T-helper 1 cell treated with Interleukin-12 subunit alpha and Interleukin-12 subunit beta and Interleukin-4 antibody, amounts not matched to agents 30 ng/mL and 1 ng/mL, for 36 hours (primary cell): ENCODE results near the gene CDH23. TPM values are rescaled to one million over a fixed set of nuclear protein-coding genes. Genes with fewer than 3 reads are reported as not detected.

Source experiments
- intact Hi-C: fragments of 100-400 bp; cut with micrococcal nuclease; formaldehyde crosslinking; loops from one replicate; pipeline ENCODE4 v1.15.1; 2024
- total RNA-seq: library from RNA; stranded (reverse); gene quantifications from 2 replicates; pipeline ENCODE4 v1.2.3, GENCODE V29; 2022

Gene CDH23
- total RNA-seq, 1 donor from 2014 or later: 1.3 TPM

DNA sequence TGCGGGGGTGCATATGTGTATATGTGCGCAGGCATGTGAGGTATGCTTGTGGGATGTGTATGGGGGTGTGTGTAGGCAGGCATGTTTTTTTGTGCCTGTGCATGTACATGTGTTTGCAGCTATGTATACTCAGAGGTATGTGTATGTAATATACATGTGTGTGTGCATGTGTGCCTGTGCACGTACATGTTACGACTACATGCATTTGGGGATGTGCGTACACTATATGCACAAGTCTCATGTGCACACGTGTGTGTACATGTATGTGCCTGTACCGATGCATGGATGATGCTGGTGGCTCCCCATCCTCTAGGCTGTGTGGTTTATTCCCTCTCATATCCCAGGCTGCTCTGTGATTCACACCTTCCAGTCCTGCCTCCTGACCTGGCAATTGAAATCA is 253.7 kb downstream of the CDH23 start:
- intact Hi-C loops: no loop called here

DNA sequence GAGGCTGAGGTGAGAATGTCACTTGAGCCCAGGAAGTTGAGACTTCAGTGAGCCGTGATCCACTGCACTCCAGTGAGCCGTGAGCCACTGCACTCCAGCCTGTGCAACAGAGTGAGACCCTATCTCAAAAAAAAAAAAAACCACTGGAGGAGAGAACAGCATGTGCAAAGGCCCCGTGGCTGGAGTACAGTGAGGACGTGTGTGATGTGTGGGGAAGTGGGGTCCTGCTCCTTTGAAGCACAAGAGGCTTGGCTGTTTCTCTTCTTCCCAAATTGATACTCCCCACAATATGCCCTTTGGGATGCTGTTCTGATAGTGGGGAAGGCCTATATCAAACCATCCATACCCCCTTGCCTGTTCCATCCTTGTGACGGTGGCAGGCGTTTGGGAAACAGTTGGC is 254.7 kb downstream of the CDH23 start:
- intact Hi-C loops: no loop called here

DNA sequence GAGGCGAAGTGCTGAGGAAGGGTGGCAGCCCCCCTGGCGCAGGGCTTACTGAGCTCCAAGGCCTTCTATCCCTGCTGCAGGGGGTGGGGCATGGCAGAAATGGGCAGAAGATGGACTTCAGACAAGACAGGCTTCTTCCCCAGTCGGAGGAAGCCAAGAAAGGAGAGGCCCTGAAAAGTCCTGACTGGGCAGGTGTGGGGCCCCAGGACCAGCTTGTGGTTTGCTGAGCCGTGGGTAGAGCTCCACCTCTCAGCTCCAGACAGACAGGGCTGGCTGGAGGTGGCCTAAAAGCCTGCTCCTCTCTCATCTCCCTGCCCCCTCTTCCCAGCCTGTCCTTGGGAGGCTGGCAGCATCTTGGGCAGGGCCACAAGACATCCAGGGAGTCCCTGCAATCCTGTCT is 255.2 kb downstream of the CDH23 start:
- intact Hi-C loops: no loop called here

DNA sequence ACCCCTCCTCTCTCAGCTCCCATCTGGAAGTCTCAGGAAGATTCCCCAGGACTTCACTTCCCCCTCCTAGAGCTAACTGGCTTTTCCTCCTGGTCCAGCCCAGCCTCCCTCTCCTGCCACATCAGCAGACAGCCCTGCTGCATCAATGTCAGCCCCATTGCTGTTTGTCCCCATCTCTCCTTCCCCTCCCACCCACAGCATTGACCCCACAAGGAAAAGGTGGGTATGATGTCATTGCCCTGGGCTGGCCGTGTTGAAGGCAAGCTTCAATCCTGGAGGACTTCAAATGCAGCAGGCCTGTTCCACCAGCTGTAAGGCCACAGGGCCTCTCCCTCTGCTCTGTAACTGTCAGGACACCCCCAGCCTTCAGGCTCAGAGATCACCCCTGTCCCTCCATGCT is 256.3 kb downstream of the CDH23 start:
- intact Hi-C loops: no loop called here

DNA sequence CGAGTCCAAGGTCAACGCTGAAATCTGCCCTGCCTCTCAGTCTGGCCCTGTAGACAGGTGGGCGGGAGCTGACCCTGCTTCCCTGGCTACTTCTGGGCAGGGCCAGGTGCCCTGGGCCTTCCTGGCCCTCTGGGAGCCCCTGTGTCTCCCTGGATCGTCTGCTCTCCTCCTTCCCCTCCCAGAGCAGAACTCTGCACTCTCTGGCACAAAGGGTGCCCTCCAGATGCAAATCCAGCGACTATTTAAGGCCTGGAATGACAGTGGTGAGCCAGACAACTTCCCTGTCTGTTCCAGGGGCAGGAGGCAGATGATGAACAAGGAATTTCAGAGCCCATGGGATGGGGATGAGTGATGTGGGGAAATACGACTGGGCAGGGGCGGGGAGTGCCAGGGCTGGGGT is 259.5 kb downstream of the CDH23 start:
- intact Hi-C loops: no loop called here

DNA sequence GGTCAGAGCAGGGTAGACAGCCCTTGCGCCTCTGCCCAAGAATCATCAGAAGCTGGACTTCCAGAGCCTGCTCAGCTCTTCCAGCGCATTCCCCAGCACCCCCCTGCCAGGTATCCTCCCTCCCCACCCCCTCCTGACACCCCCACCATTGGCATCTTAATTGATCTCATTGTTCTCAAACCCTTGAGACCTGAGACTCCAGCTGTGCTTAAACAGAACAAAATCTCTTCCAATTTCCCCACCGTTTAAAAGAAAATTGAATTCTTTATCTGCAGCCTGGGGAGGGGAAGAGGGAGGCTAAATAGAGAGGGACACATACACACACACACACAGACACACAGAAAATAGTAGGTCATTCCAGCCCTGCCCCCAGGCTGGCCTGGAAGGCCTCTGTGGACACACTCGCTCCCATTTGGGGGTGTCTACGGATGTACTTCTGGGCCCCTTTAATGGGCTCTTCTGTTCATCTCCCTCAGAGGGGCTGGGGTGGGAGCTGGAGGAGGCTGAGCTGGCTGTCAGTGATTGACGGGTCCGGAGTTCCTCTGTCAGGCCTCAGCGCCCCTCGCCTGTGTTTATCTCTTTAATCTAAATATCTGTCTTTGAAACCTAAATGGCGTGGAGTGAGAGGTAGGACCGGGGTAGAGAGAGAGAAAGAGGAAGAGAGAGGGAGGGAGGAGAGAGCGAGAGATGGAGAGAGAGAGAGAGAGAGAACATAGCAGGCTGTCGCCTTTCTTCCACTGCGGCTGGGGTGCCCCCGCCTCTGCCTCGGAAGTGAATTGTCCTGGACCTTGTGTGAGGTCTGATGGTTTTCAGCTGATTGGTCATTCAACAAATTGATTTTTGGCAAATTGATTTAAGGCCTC is 261.1 kb downstream of the CDH23 start:
- intact Hi-C loops: no loop called here

DNA sequence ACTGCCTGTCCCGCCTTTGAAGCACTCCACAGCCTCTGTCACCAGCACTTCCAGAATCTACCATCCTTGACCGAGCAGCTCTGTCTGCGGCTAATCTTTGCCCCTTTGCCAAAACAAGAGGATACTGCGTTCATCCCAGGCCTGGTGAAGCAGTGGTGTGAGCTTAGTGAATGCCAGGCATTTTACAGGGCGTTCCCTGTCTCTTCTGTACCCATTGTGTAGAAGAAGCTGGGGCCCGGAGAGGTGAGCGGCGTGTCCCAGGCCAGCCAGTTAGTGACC is 261.7 kb downstream of the CDH23 start:
- intact Hi-C loops: no loop called here

DNA sequence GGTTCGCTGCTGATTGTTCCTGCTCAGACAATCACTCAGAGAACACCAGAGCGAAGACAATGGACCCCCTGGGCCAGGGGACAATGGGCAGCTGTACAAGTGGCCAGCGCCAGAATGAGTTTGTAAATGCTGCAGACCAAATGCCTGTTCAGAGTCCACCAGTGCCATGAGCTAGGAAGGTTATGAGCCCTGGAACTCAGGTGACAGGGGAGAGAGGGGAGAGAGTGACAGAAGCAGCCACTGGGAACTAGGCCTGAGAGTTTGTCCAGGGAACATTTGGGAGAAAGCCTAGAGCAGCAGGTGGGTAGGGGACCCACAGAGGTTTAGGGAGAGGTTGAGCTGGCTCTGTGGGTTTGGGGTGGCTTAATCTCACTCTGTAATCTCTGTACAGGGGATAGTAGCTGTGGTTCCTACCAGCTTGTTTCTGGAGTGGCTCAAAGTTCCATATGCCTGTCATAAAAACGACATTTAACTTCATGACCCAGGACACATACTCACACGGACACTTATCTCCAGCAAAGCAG is 262.5 kb downstream of the CDH23 start:
- intact Hi-C loops: no loop called here

DNA sequence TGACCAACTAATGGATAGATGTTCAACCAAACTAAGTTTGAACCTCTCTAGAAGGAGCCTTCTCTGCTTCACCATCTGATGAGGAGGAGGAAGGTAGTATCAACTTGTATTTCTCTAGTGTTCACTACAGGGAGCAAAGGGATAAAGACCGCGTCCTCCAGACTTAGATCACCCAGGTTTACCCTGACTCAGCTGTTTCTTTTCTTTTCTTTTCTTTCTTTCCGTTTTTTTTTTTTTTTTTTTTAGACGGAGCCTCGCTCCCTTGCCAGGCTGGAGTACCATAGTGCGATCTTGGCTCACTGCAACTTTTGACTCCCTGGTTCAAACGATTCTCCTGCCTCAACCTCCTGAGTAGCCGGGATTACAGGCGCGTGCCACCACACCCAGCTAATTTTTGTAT is 263.0 kb downstream of the CDH23 start:
- intact Hi-C loops: no loop called here

DNA sequence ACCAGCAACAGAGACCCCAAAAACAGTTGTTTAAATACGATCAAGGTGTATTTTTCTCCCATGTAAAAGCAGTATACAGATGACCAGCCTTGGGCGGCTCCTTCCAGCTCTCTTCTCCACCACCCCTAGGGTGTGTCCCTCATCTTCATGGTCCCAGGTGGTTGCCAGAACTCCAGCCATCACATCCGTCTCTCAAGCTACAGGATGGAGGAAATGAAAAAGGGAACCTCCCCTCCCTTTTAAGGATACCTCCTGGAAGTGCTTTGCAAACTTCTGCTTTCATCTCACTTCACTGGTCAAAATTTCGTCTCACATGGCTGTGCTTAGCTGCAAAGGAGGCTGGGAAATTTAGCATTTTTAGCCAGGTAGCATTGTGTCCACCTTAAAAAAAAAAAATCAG is 263.6 kb downstream of the CDH23 start:
- intact Hi-C loops: no loop called here

DNA sequence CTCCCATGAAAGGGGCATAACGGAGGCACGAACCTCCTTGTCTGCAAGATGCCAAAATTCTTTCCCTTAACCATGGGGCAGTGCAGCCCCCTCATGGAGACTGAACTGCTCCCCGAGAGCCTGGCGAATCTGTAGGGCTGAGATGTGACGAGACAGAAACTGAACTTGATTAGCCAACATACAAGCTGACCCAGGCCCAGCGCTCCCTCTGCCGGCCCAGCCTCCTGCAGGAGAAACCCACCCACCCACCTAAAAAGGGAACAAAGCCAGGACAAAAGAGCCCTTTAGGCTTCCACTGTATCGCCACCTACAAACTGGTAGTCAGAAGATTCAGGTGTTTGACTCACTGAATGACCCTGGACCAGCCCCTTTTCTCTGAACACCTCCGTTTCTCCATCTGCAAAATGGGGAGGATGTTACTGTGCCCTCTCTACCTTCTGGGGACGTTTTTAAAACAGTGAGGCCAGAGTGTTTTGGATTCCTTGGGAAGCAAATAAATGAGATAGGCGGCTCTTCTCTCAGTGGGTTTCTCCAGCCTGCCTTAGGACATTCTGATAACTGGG is 264.4 kb downstream of the CDH23 start:
- intact Hi-C loops: no loop called here

DNA sequence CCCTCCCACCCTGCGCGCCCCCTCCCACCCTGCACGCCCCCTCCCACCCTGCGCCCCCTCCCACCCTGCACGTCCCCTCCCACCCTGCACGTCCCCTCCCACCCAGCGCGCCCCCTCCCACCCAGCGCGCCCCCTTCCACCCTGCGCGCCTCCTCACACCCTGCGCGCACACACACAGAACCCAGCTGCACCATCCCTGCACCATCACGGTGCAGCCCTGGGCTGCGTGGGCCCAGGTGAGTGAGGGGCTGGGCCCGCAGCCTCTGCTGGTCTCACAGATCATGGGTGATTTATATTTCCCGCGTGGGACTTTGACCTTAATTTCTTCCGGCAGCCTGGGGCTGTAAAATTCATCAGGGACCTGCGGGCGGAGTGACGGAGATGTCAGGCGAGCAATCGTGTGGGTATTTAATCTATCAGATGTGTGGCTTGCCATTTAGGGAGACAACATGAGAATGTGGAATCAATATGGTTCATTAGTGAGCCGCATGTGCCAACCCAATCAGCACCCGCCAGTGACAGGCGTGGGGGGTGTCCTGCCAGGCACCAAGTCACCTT is 265.1 kb downstream of the CDH23 start:
- intact Hi-C loops: no loop called here

DNA sequence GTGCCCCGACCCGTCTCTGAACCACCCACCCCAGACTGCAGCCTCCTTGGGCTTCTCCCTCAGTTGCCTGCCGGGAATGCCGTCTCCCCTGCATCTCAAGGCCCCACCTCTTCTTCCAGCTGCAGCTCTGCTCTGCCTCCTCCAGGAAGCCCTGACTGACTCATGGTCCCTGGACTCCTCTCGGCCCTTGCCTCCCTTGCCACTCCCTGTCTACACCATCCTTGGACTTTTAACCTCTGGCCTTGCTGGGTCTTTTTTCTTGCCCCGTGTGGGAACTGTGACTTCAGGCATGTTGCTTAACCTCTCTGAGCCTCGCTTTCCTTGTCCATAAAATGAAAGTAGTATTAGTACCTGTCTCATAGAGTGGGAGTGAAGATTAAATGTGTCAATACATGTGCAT is 266.6 kb downstream of the CDH23 start:
- intact Hi-C loops: no loop called here

DNA sequence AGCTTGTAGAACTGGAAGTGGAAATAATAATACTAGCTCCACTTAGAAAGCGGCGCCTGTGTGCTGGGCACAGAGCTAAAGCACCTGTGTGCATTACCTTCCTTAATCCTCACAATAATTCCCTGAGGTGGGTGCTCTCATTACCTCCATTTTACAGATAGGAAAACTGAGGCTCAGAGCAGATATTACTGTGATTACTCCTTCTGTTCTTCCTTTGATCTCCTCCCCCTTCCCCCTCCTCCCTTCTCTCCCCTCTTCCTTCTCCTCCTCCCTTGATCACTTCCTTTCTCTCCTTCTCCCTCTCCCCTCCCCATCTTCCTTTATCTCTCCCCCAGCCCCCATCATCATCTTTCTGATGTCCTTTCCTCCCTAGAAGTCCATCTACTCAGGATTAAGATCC is 267.9 kb downstream of the CDH23 start:
- intact Hi-C loops: no loop called here

DNA sequence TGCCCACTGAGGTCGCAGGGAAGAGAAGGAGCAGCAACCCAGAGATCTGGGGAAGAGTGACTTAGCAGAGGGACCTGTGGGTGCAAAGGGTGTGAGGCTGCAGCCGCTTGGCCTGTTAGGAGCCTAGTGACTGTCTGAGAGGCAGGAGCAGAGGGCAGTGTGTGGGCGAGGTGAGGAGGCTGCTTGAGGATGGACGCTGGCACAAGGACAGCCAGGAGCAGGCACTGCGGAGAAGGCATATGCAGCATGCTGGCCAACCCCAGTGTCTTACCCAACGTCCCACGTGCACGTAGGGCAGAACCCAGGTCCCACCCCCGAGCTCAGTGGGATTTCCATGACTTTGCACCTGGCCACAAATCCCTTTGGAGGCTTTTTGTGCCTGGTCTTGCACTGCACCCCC is 268.7 kb downstream of the CDH23 start:
- intact Hi-C loops: no loop called here

DNA sequence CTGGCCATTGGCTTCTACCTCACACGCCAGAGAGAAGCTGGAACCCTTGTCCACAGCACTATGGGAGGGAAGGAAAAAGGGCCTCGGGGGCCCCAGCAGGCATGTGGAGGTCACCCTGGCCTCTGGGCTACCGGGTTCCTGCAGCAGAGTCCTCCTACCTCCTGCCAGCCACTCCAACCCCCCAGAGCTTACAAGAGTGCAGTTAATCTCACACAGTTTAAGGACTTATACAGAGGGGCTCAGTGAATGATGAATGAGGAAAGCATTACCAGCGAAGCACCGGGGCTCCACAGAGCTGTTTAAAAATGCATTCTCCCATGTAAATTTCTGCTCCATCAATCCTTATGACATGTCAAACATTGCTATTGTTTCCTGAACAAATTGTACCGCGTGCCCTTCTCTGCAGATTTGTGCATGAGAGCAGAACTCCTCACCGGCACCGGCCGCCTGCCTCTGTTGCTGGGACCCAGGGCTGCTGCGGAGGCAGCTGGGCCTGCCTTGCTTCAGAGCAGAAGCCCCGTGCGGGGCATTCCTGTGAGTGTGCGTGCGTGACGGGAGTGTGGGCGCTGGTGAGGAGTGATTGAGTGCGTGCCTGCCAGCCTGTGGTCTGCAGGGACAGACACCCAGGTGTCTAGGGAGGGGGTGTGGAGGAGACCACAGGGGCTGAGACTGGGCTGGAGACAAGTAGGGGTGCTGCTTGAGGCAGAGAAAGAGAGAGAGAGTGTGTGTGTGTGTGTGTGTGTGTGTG is 270.1 kb downstream of the CDH23 start:
- intact Hi-C loops: no loop called here

DNA sequence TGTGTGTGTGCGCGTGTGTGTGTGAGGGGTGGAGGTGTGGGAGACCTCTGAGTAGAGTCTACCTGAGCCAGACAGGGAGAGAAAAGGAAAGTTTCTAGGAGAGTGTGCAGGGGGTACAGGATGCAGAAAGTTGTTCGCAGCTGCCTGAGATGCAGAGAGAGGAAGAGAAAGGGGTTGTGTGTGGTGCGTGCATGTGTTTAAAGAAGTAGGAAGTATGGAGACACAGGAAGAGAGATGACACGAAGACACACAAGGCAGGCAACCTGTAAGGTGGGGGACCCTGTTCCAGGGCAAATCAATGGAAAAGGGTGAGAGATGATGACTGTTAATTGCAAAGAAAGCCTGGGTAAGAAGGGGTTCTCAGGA is 270.6 kb downstream of the CDH23 start:
- intact Hi-C loops: no loop called here

DNA sequence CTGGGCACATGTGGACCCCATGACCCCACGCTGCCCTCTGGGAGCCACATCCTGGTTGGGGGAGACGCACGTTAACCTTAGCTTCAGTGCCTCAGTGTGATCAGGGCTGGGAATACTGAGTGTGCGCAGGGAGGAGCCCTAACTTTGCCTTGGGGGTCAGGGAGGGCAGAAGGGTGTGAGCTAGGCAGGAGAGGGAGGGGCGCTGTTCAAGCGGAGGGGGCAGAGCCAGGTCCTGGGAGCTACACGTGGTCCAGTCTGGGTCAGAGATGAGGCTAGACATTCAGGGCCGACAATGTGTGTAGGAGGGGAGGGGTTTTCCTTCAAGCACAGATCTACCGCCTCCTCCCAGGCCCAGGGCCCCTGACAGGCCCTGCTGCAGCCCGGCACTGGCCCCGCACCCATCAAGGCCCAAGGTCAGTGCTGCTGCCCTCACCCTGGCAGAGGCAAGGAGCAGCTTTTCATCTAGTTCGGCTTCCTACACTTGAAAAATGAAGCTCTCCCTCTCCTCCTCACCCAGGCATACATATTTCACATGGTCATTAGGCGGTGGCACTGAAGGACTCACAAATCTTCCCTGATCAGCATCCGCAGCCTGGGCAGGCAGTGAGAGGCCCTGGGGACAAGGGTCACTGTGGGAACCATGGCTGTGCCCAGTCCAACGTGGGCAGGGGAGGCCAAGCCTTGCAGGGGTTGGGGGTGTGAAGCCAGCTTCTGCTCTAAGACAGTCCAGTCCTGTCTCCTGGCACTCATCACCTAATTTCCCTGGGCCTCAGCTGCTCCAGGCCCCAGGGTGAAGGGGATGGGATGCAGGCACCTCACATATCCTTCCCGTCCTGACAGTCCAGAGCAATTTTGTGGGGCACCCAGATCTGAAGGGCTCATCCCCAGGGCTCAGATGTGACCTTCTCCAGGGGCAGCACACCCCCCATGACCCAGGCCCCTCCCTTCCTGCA is 275.6 kb downstream of the CDH23 start:
- intact Hi-C loops: no loop called here

DNA sequence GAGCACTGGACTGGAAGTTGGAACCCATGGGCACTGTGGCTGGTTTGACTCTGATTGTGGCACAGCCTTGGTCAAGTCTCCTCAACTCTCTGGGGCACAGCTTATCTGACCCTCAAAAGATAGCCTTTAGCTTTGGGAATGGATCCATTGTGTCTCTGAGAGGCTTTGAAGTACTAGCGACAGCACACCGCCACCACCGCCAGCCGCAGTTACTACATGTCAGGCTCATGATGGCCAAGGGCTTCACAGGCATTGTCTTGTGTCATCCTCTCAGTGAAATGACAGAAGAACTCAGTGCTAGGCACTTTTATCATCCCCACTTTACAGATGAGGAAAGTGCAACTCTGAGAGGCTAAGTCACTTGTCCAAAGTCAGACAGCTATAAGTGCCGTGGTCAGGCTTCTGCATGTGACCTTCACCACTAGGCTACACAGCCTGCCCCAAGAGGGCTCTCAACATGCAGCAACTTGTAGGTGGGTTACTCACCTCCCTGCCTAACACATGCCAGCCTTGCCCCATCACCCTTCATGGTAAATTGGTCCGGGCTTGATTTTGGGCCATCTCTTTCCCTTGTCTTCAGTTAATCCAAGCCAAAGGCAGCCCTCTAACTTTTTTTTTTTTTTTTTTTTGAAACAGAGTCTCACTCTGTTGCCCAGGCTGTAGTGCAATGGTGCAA is 278.7 kb downstream of the CDH23 start:
- intact Hi-C loops: no loop called here

DNA sequence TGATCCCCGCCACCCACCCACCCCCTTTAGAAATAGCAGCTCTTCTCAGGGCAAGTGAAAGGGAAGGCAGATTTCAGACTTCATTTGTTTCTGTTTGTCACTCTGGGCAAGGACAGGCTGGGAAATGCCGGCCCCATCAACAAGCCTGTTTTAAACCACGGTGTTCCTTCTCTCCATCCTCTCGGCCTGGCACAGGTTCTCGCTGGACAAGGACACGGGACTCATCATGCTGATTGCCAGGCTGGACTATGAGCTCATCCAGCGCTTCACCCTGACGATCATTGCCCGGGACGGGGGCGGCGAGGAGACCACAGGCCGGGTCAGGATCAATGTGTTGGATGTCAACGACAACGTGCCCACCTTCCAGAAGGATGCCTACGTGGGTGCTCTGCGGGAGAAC is 280.5 kb downstream of the CDH23 start:
- intact Hi-C loops: no loop called here
